HuH-7 (cell line): ENCODE results near the gene FAF1.

ENCODE experiments used
- DNase-seq: peaks from one replicate; pipeline ENCODE4 v3.0.0; 2011; ENCODE audit warnings: low spot score

The FAF1 gene

DNA sequence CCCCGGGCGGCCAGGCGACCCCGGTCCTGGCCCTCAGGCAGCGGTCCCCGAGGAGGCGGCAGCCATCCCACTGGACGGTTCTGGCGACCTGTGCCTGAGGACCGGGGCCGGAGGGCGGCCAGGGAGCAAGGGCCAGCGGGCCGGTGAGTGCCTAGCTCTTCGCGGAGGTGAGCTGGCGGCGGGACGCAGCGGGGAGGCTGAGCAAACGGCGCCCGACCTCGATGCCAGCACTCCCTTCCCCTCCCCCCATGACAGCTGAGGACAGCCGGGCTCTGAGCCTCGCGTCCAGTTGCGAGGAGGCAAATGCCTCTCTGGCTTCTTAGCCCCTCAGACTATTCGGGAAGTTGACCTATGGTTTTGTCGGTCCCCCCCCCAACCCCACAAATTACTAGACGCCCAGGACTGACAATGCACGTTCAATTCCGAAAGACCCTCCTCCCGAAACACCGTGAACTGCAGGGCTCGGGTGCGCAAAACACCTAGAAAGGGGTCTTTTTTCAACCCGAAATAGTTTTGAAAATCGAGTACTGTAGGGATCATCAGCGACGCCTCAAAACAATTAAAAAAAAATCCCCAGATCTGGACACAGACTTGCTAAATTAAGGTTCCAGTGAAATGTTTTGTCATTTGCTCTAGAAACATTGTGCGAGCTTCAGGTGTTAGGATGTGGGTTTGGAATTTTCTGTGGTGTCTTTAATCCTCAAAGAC is 18.2 kb upstream of the FAF1 start:
- peak; percentile 54 for DNase-seq

DNA sequence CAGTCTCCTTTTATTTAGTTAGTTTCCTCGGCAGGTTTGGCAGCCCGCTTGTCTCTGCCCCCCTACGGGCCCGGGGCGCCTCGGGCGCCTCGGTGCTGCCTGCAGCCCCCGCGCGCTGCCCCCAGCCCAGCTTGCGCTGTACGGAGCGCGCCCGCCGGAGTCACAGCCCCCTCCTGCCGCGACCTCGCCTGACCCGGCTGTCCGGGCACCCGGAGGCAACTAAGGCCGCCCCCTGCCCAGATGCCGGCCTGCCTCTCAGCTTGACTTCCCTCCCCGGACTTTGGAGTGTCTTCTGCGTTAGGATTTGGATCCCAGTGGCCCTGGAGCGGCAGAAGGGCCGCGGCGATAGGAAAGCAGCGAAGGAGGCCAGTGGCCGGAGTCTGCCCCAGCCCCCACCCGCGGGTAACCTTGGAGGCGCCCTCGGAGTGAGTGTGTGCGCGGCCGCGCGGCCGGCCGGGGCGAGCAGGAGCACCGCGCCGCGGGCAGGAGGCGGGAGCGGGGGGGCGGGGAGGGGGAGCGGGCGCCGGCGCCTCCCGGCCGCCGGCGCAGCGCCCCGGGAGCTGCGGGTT is 17.6 kb upstream of the FAF1 start:
- DNase-seq, result peak; percentile 49

DNA sequence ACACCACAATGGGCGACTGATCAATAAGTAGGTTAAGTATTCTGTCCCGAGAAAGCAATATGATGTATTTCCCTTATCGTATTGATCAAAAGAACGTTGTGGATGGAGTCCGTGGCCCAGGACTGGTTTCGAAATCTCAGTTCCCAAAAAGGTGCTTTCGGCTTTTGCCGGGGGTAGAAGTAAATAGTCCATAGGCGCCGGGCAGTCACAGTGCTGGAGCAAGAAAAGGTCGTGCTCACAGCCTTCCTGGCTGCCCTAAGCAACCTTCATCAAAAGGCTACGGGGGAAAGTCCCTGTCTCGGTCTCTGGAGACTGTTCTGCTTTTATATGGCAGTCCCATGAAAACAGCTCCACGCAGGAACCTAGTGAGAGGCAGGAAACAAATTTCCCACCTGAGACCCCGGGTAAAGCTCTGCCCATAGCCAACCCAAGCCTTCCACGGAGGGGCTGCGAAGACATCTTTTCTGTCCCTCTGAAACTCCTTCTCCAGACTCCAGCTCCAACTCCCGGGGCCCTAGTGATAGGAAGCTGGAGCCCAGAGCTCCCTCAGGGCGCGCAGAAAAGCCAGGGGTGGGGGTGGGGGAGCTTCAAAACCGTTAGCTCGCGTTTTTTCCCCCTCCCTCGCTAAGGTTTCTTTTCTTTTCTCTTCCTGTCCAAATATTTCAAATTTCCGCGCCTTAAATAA is 17.0 kb upstream of the FAF1 start:
- DNase-seq, result peak; percentile 34

DNA sequence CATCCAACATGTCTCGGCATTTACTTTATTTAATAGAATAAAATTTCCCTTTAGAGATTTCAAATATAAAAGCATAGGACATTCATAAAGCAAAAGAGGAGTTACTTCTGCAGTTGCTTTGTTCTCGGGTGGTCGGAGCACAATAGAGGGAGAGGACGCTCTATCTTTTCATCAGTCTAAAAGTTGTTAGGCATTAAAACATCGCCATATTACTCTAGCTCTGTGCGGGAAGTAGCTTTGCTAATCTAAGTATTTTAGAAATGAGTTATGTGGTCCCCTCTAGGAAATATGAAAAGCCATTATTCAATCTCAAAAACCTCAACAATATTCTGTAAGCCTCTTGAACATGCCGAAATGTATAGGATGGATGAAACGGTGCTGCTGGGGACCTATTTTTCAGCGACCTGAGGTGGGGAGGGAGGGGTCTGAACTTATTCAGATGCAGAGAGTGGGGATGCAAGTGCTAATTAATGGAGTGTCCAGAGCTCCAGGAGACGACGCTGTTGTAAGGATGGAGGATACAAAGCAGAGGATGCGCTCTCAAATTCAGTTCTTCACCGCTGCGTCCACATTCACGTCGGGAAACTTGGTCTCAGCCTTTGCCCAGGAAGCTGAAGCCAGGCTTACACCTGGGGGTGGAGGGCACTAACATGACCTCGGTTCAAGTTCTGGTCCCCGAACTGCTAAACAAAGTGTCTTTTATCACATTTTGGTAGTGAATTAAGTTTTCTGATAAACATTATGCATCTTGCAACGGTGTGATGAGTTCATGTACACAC is 16.2 kb upstream of the FAF1 start:
- peak; percentile 18 for DNase-seq

DNA sequence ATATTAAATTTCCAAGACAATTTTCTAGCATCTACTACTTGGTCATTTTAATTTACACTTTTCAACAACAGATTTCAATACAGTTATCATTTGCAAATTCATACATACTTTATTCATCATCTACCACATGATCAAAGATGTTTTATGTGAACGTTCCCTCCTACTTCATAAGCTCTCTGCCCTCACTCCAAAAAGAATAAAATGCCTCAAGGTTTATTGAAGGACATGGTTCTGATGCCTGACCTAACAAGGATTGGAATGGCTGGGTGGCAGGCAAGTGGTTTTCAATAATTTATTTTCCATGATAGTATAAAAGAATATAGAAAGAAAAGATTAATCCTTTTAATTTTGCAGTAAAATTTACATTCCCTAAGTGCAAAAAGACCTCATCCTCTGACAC is 15.4 kb upstream of the FAF1 start:
- no peak for DNase-seq

DNA sequence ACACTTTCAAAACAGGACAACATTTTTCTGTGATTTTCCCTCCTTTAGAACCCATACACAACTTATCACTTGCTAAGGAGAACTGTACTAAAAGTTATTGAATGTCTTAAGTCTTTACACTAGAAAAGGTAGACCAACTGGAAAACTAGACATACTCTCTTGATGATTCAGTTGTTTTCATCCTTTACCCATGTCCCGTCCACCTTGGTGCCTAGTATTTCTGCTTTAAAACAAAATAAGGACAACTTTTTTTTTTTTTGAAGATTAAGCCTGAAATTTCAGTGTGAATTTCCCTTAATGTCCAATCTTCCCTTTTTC is 14.5 kb upstream of the FAF1 start:
- no peak for DNase-seq

DNA sequence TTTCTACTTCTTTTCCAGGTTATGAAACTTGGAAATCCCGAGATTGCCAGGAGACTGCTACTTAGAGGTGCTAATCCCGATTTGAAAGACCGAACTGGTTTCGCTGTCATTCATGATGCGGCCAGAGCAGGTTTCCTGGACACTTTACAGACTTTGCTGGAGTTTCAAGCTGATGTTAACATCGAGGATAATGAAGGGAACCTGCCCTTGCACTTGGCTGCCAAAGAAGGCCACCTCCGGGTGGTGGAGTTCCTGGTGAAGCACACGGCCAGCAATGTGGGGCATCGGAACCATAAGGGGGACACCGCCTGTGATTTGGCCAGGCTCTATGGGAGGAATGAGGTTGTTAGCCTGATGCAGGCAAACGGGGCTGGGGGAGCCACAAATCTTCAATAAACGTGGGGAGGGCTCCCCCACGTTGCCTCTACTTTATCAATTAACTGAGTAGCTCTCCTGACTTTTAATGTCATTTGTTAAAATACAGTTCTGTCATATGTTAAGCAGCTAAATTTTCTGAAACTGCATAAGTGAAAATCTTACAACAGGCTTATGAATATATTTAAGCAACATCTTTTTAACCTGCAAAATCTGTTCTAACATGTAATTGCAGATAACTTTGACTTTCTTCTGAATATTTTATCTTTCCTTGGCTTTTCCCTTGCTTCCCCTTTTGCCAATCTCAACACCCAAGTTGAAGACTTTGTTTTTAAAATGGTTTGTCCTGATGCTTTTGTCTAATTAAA is 14.0 kb upstream of the FAF1 start:
- DNase-seq, result no peak

DNA sequence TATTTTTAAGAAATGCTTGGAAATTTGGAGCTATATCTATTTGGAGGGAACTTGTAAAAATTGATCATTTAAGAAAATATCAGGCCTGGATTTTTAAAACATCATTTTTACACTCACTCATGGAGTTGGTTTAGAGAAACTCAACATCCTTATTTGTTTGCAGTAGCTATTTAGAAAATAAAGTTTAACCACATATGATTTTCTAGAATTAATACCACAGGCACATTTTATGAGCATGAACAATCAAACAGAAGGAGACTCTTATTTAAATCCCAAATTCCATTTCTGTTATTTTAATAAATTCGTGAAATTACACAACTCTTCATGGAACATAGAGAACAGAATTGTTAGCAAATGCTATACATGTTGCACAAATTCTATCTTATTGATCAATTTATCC is 13.2 kb upstream of the FAF1 start:
- no peak for DNase-seq

DNA sequence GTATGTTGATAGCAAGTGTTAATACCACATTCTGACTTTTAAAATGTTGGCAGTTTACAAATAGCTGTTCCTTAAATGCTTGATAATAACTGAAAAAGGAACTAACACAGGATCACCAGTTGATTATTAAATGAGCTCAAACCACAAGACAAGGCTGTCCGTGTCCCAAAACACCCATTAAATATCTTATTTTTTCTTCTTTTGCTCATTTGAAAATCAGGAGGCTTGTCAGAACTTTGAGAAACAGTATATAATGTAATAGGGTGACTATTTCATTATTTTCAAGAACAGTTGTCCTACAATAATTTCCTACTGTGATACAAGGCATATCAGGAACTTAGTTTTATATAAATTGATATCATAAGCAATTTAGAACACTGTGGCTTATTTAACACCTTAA is 12.7 kb upstream of the FAF1 start:
- DNase-seq, result no peak

DNA sequence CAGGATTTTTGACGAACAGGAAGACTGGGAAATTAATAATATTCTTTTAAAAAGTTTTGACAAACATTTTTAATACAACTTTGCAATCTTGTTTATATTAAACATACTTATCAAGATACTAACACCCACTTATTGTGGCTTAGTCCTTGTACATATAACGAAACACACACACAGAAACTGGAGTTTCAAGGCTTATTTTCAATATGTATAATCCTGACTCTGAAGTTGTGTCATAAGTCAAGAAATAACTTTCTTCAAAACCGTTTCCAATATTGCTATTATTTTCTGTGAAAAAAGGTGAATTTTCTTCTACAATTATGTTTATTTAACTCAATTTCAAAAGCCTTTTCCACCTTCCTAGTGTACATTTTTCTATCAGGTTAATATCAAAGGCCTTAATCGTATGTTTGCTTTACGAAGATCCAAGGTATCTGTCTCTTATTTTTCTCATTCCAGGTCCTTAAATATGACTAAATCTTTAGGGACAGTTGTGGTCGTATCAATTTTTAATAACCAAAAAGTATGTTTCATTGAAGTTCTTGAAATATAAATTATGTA is 11.8 kb upstream of the FAF1 start:
- DNase-seq, result no peak

DNA sequence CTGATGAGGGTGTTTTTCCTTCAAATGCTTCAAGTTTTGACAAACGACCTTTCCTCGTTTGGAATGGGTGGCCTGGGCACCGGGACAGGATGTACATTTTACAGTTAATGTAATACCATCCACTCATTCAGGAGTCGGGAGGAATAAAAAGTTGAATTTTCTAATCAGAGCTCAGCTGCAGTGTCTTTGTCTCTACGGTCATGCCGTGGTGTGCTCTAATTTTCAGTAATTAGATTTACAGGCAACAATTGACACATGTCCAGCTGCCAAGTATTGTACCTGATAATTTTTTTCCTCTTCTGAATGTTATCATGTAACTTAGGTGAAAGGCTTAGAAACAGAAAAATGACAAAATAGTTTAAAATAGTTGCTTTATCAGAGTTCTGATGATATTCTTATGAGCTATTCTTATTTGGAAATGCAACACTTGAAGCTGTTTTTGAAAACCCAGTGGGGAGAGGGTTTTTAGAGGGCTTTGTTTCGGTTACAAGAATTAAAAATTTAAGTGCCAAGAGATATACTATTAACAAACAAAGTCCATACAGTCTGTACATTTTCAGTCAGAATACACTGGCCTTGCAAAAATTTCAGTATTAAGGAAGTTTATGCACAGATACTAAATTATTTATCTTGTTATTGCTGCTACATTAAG is 11.0 kb upstream of the FAF1 start:
- DNase-seq, result no peak

DNA sequence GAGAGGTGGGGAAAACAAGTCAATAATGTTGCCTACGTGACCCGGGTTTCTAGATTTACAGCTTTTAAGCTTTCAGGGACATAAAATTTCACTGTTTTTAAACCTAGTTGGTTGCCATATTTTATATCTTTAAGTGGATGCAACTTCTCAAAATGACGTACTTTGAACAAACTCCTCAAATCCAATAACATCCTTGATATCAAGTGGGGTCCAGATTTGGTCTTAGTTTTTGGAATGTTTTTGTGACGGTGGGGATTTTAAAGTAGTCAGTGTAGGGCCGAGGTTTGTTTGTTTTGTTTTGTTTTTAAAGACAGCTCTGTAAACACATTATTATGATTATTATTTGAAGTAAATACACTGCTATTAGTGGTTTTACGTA is 10.4 kb upstream of the FAF1 start:
- no peak for DNase-seq

DNA sequence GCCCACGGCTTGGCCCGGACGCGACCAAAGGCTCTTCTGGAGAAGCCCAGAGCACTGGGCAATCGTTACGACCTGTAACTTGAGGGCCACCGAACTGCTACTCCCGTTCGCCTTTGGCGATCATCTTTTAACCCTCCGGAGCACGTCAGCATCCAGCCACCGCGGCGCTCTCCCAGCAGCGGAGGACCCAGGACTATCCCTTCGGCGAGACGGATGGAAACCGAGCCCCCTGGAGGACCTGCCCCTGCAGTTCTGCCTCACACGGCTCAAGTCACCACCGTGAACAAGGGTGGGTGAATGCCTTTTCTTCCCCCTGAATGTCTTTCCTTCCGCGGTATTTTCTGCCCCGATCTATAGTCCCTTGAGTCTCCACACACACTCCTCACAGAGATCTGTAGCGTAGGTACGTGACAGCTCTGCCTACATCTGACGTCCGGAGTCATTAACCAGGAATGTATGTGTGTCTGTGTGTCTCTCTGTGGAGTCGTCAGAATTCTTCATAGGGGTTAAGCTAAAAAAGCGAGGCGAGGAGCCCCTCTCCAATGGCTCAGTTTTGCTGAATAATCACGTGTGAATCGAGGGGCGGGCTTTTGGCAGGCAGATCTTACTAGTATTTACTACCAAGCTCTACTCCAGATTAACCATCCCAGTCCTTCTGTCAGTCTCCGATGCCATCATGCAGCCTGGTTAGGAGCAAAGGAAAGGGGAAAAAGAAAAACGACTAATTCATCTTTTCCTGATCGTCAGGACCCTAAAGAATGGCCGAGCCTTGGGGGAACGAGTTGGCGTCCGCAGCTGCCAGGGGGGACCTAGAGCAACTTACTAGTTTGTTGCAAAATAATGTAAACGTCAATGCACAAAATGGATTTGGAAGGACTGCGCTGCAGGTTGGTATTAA is 9.8 kb upstream of the FAF1 start, which contains the start of gene CDKN2C:
CDKN2C (plus strand) TSS at position 635 of the 898 bp plus-strand sequence; CDS start at position 759, 124 bp downstream.
- peak; percentile 60 for DNase-seq

DNA sequence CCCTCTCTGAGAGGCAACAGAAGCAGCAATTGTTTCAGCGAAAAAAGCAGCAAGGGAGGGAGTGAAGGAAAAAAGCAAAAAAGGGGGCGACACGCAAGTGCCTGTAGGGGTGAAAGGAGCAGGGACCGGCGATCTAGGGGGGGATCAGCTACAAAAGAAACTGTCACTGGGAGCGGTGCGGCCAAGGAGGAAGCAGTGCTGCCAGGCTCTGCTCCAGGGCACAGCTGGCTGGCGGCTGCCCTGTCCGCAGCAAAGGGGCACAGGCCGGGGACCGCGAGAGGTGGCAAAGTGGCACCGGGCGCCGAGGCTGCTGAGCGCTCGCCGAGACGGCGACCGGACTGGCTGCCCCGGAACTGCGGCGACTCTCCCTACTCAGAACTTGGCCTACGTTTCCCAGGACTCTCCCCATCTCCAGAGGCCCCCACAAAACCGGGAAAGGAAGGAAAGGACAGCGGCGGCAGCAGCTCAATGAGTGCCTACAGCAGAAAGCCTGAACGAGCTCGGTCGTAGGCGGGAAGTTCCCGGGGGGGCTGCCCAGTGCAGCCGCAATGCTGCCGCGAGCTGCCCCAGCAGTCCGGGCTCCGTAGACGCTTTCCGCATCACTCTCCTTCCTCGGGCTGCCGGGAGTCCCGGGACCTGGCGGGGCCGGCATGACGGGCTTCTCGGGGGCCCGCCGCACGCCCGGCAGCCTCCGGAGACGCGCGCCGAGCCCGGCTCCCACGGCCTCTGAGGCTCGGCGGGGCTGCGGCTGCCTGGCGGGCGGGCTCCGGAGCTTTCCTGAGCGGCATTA is 8.9 kb upstream of the FAF1 start:
- DNase-seq, result peak; percentile 22

DNA sequence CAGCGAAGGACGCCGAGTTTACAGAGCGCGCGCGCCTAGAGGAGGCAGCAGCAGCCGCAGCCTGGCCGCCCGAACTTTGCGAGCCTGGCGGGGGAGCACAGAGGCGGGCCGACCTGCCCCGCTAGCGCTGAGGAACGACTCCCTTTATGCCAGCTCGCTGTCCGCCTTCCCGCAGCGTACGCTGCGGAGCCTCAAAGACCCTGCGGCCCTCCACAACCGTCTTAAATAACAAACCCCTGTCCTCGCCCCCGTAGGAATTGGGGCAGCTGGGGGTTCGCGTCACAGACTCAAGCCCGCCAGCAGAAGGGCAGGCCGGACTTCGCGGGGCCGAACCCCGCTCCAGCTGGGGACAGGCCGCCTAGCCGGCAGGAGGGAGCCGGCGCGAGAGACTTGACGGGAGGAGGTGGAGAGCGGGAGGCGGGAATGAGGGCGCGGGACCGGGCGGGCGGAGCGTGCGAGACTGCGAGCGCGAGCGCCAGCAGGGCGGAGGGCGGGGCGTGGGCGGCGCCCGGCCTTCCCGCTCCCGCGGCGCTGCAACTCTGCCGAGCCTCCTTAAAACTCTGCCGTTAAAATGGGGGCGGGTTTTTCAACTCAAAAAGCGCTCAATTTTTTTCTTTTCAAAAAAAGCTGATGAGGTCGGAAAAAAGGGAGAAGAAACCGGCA is 8.2 kb upstream of the FAF1 start:
- peak; percentile 74 for DNase-seq

DNA sequence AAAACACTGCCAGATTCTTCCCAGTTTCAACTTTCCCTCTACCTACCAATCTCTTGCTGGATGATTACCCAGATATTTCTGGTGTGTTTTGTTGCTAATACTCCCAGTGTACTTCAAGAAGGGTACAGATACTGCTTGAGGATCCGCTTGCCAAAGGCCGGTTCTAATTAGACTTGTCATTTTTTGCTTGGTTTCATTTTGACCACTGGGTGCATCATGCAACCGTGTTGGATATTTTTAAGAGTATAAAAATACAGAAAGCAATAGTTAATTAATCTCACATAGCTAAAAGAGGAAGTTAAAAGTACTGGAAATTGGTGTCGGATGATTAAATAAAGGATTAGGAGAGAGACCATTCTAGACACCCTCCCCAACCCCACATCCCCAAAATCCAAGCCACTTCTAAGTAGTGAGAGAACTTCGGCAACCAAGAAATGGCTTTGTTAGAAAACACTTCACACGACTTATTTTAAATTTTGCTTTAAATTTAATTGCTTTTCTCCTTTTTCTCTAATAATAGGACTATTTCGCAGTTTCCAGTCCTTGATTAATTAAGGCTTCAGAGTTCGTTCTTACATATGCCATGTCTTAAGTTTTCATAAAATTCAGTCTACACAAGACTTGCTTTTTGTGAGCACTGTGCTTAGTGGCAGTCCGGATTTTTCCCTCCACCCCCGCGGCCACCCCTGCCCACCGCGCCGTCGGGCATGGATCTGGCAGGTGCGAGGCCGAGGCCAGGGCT is 7.5 kb upstream of the FAF1 start:
- DNase-seq, result no peak

DNA sequence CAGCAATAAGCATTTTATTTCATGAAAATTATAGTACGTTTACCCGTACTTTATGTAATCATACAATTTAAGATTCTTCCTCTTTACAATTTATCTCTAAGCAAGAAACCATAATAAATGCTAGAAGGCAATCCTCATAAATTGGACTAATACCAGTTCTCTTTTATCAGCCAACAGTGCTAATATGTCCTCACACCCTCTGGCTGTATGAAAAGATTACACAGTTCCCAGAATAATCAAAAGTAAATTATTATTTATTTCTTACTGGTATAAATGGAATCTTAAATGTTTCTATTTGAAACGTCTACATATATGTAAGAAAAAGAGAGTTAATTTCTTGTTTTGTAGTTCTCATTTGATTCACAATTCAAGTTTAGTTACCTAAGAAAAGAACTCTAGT is 6.9 kb upstream of the FAF1 start:
- DNase-seq, result no peak

DNA sequence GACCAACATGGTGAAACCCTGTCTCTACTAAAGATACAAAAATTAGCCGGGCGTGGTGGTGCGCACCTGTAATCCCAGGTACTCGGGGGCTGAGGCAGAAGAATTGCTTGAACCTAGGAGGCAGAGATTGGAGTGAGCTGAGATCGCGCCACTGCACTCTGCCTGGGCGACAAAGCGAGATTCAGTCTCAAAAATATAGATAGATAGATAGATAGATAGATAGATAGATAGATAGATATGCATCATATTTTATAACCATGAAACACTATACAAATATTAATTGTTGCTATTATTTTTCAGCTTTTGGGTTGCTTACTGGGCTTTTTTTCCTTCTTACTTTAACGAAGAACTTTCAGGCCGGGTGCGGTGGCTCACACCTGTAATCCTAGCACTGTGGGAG is 4.8 kb upstream of the FAF1 start:
- no peak for DNase-seq
